ENCODE data around the gene ROR1.

DNA sequence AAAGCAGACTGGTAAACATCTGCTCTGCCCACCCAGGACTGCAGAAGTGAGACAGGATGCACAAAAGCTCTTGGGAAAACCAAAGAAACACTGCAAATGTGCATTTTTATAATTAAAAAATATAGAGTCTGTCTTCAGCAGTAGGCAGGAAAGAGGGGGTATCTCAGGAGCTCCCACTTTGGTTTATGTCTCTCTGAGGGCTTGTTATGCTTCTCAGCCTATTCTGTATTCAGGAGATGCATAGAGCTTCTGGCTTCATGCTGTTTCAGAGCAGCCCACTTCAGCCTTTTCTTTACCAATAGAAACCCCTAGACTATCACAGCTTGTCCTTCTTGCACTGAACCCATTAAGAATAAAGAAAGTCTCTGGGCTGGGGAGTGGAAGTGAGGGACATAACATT, 148.0 kb downstream of the ROR1 start:
- no peak for TF ChIP-seq EZH2 (IDR thresholded peaks at IDR 0.05; ENCODE audit: borderline replicate concordance, low read depth, low read length, severe bottlenecking)
- TF ChIP-seq, protein P1, sequence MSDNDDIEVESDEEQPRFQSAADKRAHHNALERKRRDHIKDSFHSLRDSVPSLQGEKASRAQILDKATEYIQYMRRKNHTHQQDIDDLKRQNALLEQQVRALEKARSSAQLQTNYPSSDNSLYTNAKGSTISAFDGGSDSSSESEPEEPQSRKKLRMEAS (IDR thresholded peaks at IDR 0.05; ENCODE audit: insufficient read depth, insufficient read length), result no peak
- TF ChIP-seq, protein P2, sequence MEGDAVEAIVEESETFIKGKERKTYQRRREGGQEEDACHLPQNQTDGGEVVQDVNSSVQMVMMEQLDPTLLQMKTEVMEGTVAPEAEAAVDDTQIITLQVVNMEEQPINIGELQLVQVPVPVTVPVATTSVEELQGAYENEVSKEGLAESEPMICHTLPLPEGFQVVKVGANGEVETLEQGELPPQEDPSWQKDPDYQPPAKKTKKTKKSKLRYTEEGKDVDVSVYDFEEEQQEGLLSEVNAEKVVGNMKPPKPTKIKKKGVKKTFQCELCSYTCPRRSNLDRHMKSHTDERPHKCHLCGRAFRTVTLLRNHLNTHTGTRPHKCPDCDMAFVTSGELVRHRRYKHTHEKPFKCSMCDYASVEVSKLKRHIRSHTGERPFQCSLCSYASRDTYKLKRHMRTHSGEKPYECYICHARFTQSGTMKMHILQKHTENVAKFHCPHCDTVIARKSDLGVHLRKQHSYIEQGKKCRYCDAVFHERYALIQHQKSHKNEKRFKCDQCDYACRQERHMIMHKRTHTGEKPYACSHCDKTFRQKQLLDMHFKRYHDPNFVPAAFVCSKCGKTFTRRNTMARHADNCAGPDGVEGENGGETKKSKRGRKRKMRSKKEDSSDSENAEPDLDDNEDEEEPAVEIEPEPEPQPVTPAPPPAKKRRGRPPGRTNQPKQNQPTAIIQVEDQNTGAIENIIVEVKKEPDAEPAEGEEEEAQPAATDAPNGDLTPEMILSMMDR (IDR thresholded peaks at IDR 0.05; ENCODE audit: extremely low read depth in 1 of 2, insufficient read depth in 1 of 2, low read depth in 1 of 2, low read length in 2 of 2), result no peak
- no peak for TF ChIP-seq JUN (IDR thresholded peaks at IDR 0.05; ENCODE audit: borderline replicate concordance, insufficient read depth, insufficient read length, low read depth)

Measured in endothelial cell of umbilical vein (primary cell).